PFSK-1 (cell line): ENCODE measurements around the gene LONP2.

Experiments used
- FOXP2 ChIP-seq: optimal IDR thresholded peaks from 2 replicates; pipeline ENCODE3; 2011; ENCODE audit warnings: borderline replicate concordance, control low read depth, inconsistent platforms; ENCODE audit not compliant: insufficient read depth; ENCODE audit errors: extremely low read length, extremely low read depth
- POLR2AphosphoS5 ChIP-seq: IDR thresholded peaks from 2 replicates; pipeline ENCODE4 v1.6.1; 2012; ENCODE audit warnings: low read depth, mild to moderate bottlenecking, control low read depth, low read length, moderate library complexity
- REST ChIP-seq, 2 experiments: IDR thresholded peaks; 2 replicates each; pipeline versions ENCODE4 v1.6.1 to v1.8.0; 2011 to 2012; ENCODE audit warnings: low read depth in 2 of 2, low read length in 2 of 2, control low read depth in 1 of 2, inconsistent platforms in 1 of 2, mild to moderate bottlenecking in 1 of 2, moderate library complexity in 1 of 2; ENCODE audit not compliant: insufficient read depth in 1 of 2
- SIN3A ChIP-seq: IDR thresholded peaks from 2 replicates; pipeline ENCODE4 v1.6.1; 2012; ENCODE audit warnings: mild to moderate bottlenecking, low read length, moderate library complexity, borderline replicate concordance; ENCODE audit not compliant: insufficient read depth
- TAF1 ChIP-seq: IDR thresholded peaks from 2 replicates; pipeline ENCODE4 v1.6.1; 2012; ENCODE audit warnings: low read length, control low read depth, borderline replicate concordance; ENCODE audit not compliant: insufficient read depth

- no peak for TF ChIP-seq REST (IDR thresholded peaks at IDR 0.05; ENCODE audit: insufficient read depth in 1 of 2, low read depth in 2 of 2, low read length in 2 of 2)
- TF ChIP-seq SIN3A, result no peak
- no peak for TF ChIP-seq POLR2AphosphoS5
- no peak for TF ChIP-seq TAF1
- no peak for TF ChIP-seq FOXP2
These were observed 112.7 kb downstream of the LONP2 start for GRCh38 chr16:48356633-48357376.
